GM12875 (cell line): Measurements from ENCODE around the gene NSD1.

Experiments used
- H3K4me3 ChIP-seq: one replicate; pipeline ENCODE4 v1.5.1; 2011; ENCODE audit warnings: low read depth, low read length, control low read depth
- TF ChIP-seq, protein P1 (sequence below): IDR thresholded peaks from 2 replicates; pipeline ENCODE4 v1.5.1; 2011; ENCODE audit warnings: low read depth, mild to moderate bottlenecking, control low read depth, inconsistent platforms, low read length, moderate library complexity, borderline replicate concordance; ENCODE audit not compliant: insufficient read depth

The NSD1 gene

DNA sequence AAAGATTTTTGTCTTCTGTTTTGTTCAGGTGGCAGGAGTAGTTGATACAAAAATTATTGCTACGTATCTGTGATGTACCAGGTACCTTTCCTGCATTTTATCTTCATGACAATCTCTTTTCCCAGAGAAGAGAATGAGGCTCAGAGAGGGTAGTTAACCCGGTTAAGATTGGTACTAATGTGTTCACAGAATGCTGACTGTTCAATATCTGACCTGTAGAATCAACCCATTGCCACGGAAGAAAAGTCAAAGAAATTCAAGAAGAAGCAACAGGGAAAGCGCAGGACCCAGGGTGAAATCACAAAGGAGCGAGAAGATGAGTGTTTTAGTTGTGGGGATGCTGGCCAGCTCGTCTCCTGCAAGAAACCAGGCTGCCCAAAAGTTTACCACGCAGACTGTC, 158.2 kb downstream of the NSD1 start:
- no peak overlapping the region for H3K4me3 ChIP-seq
- TF ChIP-seq, protein P1, sequence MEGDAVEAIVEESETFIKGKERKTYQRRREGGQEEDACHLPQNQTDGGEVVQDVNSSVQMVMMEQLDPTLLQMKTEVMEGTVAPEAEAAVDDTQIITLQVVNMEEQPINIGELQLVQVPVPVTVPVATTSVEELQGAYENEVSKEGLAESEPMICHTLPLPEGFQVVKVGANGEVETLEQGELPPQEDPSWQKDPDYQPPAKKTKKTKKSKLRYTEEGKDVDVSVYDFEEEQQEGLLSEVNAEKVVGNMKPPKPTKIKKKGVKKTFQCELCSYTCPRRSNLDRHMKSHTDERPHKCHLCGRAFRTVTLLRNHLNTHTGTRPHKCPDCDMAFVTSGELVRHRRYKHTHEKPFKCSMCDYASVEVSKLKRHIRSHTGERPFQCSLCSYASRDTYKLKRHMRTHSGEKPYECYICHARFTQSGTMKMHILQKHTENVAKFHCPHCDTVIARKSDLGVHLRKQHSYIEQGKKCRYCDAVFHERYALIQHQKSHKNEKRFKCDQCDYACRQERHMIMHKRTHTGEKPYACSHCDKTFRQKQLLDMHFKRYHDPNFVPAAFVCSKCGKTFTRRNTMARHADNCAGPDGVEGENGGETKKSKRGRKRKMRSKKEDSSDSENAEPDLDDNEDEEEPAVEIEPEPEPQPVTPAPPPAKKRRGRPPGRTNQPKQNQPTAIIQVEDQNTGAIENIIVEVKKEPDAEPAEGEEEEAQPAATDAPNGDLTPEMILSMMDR: no peak

DNA sequence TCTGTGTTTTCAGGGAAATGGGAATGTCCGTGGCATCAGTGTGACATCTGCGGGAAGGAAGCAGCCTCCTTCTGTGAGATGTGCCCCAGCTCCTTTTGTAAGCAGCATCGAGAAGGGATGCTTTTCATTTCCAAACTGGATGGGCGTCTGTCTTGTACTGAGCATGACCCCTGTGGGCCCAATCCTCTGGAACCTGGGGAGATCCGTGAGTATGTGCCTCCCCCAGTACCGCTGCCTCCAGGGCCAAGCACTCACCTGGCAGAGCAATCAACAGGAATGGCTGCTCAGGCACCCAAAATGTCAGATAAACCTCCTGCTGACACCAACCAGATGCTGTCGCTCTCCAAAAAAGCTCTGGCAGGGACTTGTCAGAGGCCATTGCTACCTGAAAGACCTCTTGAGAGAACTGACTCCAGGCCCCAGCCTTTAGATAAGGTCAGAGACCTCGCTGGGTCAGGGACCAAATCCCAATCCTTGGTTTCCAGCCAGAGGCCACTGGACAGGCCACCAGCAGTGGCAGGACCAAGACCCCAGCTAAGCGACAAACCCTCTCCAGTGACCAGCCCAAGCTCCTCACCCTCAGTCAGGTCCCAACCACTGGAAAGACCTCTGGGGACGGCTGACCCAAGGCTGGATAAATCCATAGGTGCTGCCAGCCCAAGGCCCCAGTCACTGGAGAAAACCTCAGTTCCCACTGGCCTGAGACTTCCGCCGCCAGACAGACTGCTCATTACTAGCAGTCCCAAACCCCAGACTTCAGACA, 160.4 kb downstream of the NSD1 start:
- TF ChIP-seq, protein P1: no peak
- H3K4me3 ChIP-seq: no peak overlapping the region

DNA sequence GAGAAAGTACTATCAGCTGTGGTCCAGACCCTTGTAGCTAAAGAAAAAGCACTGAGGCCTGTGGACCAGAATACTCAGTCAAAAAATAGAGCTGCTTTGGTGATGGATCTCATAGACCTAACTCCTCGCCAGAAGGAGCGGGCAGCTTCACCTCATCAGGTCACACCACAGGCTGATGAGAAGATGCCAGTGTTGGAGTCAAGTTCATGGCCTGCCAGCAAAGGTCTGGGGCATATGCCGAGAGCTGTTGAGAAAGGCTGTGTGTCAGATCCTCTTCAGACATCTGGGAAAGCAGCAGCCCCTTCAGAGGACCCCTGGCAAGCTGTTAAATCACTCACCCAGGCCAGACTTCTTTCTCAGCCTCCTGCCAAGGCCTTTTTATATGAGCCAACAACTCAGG, 161.1 kb downstream of the NSD1 start:
- no peak overlapping the region for H3K4me3 ChIP-seq
- TF ChIP-seq, protein P1: no peak

DNA sequence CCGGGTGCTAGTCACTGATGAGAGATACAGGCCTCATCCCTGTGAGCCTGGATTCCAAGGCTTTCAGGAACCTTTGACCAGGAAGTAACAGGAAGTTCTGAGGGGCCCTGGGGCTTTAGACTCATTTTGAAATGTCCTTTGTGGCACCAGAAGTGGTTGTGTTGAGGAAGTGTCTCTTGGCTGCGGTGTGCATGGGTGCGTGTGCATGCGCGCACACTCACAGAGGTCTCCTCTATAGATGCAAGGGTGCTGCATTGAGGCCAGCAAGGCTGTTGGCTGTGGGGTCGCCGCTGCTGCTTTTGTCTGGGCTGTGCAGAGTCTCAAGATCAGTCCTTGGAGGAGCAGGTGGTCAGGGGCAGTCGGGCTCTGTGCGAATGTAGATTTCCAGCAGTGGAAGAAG, 162.4 kb downstream of the NSD1 start:
- H3K4me3 ChIP-seq: no peak overlapping the region
- TF ChIP-seq, protein P1: no peak

DNA sequence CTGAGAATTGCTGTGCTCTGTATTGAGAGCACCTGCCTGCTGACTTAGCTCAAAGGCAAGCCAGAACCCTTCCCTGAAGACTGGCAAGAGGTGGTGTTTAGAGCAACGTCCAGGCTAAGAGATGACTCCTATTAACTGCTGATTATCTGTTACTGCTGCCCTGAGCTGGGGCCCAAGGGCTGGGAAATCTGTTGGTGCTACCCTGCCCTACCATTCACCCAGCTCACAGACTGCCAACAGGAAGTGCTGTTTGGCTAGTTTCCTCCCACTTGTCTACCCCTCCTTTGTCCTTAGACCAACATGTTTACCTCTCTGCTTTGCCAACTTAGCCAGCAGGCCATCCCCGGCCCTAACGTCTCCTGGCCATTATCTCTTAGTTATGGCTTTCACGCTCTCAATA, 163.0 kb downstream of the NSD1 start:
- no peak overlapping the region for H3K4me3 ChIP-seq
- TF ChIP-seq, protein P1: no peak

DNA sequence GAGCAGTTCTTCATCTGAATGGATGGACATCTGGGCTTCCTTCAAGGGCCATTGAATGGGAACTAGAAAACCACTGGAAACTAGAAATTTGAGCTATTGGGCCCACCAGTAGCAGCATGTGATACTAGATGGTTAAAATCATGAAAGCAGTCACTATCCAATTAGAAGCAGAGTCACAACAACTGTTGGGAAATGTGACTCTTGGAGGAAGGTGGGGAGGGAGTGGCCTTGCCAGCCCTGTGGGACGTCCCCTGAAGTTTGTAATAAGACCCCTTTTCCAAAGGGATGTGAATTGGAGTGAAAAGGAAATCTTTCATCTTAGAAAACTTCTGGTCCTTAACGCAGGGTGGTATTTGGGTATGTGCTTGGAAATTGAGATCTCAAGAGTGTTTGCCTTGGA, 164.3 kb downstream of the NSD1 start:
- TF ChIP-seq, protein P1: no peak
- no peak overlapping the region for H3K4me3 ChIP-seq

DNA sequence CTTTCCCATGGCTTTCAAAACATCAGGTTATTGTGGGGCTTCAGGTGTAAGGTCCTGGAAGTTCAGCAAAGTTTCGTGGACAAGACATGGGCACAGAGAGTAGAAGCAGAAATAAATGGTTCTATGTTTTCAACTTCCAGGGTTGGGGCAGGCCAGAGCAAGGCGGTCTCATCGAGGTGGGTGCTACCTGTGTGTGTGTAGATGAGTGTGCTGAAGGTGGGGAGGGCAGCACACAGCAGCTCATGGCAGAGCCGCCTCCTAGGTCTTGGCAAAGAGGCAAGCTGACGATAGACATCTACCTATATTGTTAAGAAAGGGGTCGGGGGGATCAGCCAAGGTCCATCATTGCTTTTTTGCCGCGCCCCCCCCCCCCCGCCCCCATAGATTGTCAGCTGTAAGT, 166.1 kb downstream of the NSD1 start:
- H3K4me3 ChIP-seq: no peak overlapping the region
- TF ChIP-seq, protein P1: no peak
